Esophagus muscularis mucosa (tissue), 3 donors: ENCODE measurements around the gene HAND2.

Experiments
- POLR2A ChIP-seq: fragments of 450-650 bp; IDR thresholded peaks from one replicate; pipeline ENCODE4 v1.6.1; 2017; ENCODE audit warnings: antibody characterized with exemption, moderate library complexity, mild to moderate bottlenecking, low read depth
- TF ChIP-seq, protein P1 (sequence below), 3 experiments: fragments of 200-600 bp in 2 of 3; fragments of 450-650 bp in 1 of 3; sonication (generic) in 2 of 3; IDR thresholded peaks; one replicate each; pipeline ENCODE4 v1.5.1; 2017 to 2019; ENCODE audit warnings: antibody characterized with exemption in 3 of 3, mild to moderate bottlenecking in 2 of 3, moderate library complexity in 1 of 3

DNA sequence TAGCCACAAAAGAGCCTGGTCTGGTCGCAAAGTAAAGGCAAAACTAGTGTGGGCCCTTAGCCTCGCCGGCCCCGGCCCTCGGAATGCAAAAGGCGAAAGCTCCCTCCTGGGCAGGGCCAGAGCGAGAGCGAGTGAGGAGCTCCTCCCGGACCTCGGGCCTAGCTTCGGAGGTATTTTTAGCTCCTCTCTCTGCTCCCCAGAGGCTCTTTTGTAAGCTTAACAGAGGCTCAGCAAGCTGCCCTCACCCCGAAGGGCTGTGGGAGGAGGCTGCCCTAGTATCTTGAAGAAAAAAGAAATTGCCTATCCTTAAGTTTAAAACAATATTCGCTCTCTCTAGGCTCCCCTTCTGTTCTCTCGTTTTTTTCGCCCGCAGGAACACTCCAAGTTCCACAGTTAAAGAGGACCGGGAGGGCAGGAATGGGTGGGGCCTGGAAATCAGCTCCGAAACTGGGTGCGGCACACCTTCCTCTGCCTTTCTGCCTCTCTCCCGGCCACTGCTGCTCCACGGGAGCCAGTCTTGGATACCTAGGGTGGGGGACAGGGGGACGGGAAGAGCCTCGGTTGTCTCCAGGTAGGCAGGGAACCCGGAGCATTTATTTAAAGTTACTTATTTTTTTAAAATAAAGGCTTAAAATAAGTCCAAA, 12.1 kb downstream of the HAND2 start:
- TF ChIP-seq, protein P1, sequence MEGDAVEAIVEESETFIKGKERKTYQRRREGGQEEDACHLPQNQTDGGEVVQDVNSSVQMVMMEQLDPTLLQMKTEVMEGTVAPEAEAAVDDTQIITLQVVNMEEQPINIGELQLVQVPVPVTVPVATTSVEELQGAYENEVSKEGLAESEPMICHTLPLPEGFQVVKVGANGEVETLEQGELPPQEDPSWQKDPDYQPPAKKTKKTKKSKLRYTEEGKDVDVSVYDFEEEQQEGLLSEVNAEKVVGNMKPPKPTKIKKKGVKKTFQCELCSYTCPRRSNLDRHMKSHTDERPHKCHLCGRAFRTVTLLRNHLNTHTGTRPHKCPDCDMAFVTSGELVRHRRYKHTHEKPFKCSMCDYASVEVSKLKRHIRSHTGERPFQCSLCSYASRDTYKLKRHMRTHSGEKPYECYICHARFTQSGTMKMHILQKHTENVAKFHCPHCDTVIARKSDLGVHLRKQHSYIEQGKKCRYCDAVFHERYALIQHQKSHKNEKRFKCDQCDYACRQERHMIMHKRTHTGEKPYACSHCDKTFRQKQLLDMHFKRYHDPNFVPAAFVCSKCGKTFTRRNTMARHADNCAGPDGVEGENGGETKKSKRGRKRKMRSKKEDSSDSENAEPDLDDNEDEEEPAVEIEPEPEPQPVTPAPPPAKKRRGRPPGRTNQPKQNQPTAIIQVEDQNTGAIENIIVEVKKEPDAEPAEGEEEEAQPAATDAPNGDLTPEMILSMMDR (IDR thresholded peaks at IDR 0.05) = no peak
- TF ChIP-seq POLR2A = no peak
